Retinal pigment epithelial cell (primary cell): ENCODE data around the gene TRMU.

Experiments used
- DNase-seq: peaks from one replicate; pipeline ENCODE4 v3.0.0-alpha.2; 2010; ENCODE audit warnings: low read depth
- H3K4me3 ChIP-seq: 2 replicates; pipeline ENCODE4 v1.5.1; 2011; ENCODE audit warnings: mild to moderate bottlenecking, low read length, control low read depth, moderate library complexity
- CTCF ChIP-seq: conservative IDR thresholded peaks from 2 replicates; pipeline ENCODE4 v1.5.1; 2011; ENCODE audit warnings: low read depth, low read length, control low read depth, inconsistent platforms

Gene TRMU

GRCh38 chr22:46386312-46386711 lies 50.8 kb downstream of the TRMU start:
- no peak overlapping the region for H3K4me3 ChIP-seq
- no peak for DNase-seq
- peak; percentile 27 for TF ChIP-seq CTCF

- no peak for DNase-seq
- no peak overlapping the region for H3K4me3 ChIP-seq
- TF ChIP-seq CTCF: no peak
Observed at GRCh38 chr22:46387748-46388147, 52.2 kb downstream of the TRMU start.

- no peak for DNase-seq
- TF ChIP-seq CTCF: no peak
Observed at GRCh38 chr22:46388647-46389046, 53.1 kb downstream of the TRMU start.

GRCh38 chr22:46389081-46389480 lies 53.6 kb downstream of the TRMU start:
- TF ChIP-seq CTCF: no peak
- no peak overlapping the region for H3K4me3 ChIP-seq

More at GRCh38 chr22:46388647-46389046, 53.1 kb downstream of the TRMU start:
- H3K4me3 ChIP-seq: no peak overlapping the region

GRCh38 chr22:46390105-46390651 lies 54.7 kb downstream of the TRMU start:
- DNase-seq: no peak
- no peak overlapping the region for H3K4me3 ChIP-seq
- no peak for TF ChIP-seq CTCF

More at GRCh38 chr22:46389081-46389480, 53.6 kb downstream of the TRMU start:
- DNase-seq: no peak

GRCh38 chr22:46390652-46391301 lies 55.3 kb downstream of the TRMU start:
- DNase-seq: no peak
- TF ChIP-seq CTCF: no peak
- H3K4me3 ChIP-seq: no peak overlapping the region

- no peak overlapping the region for H3K4me3 ChIP-seq
- TF ChIP-seq CTCF: no peak
- no peak for DNase-seq
Observed at GRCh38 chr22:46391486-46392136, 56.1 kb downstream of the TRMU start.
